ENCODE results near the gene PMS2. TPM values are rescaled to one million over a fixed set of nuclear protein-coding genes. Genes with fewer than 3 reads are reported as not detected.

Gene PMS2
- total and polyA plus RNA-seq, 2 experiments from 2014 or later: 5.2 to 15.6 TPM

GRCh38 chr7:6015917-6016652, 7.2 kb upstream of the PMS2 start:
- TF ChIP-seq ZNF331 (CRISPR knock-in tag; IDR thresholded peaks at IDR 0.05; ENCODE audit: low read depth) (no peak), ZNF114 (CRISPR knock-in tag; IDR thresholded peaks at IDR 0.05) (no peak), EZH2phosphoT487 (IDR thresholded peaks at IDR 0.05; ENCODE audit: unreplicated experiment) (no peak), EZH2 (IDR thresholded peaks at IDR 0.05; ENCODE audit: low read depth, unreplicated experiment) (no peak), JUNB (IDR thresholded peaks at IDR 0.05; ENCODE audit: unreplicated experiment) (no peak), ZNF462 (CRISPR knock-in tag; IDR thresholded peaks at IDR 0.05) (no peak), CREB1 (CRISPR knock-in tag; IDR thresholded peaks at IDR 0.05; ENCODE audit: low read depth) (no peak), STAT1 (IDR thresholded peaks at IDR 0.05; ENCODE audit: unreplicated experiment) (no peak), NANOG (IDR thresholded peaks at IDR 0.05; ENCODE audit: borderline replicate concordance) (no peak), ETS1 (IDR thresholded peaks at IDR 0.05) (no peak), REST (IDR thresholded peaks at IDR 0.05; ENCODE audit: unreplicated experiment) (no peak), POLR2AphosphoS5 (IDR thresholded peaks at IDR 0.05; ENCODE audit: low read depth) (no peak), CTCF (conservative IDR thresholded peaks at IDR 0.05; ENCODE audit: low read depth in 2 of 2) (no peak)
- Mint-ChIP-seq H3K36me3 (ENCODE audit: low read depth) (peaks cover 94% of the 10 kb centered on the region), H3K27me3 (ENCODE audit: insufficient read depth, low read depth, poor library complexity) (peaks cover 5% of the 10 kb centered on the region), H3K4me1 (peaks cover 9% of the 10 kb centered on the region; the same call in 2 of the 3 replicates), H3K9me3 (no peaks in the 10 kb centered on the region; the same call in 2 of the 3 replicates), H3K4me3 (no peak overlapping the region), H3K27ac (peak overlapping the region; percentile 84)
- Histone ChIP-seq H3K4me1 (ENCODE audit: insufficient read depth) (peaks cover 3% of the 10 kb centered on the region; the same call in 1 of the 2 replicates), H3K27me3 (ENCODE audit: insufficient read depth) (no peaks in the 10 kb centered on the region), H3K9me2 (ENCODE audit: insufficient read depth) (no peaks in the 10 kb centered on the region), H3K36me3 (ENCODE audit: insufficient read depth) (peaks cover 55% of the 10 kb centered on the region), H4K20me1 (replicated peaks; ENCODE audit: insufficient read depth) (peaks cover 34% of the 10 kb centered on the region), H2AFZ (no peak overlapping the region), H3K4me3 (no peak overlapping the region), H3K79me2 (replicated peaks; ENCODE audit: insufficient read depth) (peaks cover 46% of the 10 kb centered on the region), H3K4me2 (no peak overlapping the region), H3F3A (replicated peaks; ENCODE audit: low read depth) (0 out of 2 replicates have a peak, but pooled peaks cover 4% of the 10 kb centered on the region), H3K27ac (ENCODE audit: low read depth) (no peak overlapping the region)
- DNase-seq (ENCODE audit: low spot score) (no peak), ATAC-seq (no peak)
